ENCODE results near the gene CSPG4.

DNA sequence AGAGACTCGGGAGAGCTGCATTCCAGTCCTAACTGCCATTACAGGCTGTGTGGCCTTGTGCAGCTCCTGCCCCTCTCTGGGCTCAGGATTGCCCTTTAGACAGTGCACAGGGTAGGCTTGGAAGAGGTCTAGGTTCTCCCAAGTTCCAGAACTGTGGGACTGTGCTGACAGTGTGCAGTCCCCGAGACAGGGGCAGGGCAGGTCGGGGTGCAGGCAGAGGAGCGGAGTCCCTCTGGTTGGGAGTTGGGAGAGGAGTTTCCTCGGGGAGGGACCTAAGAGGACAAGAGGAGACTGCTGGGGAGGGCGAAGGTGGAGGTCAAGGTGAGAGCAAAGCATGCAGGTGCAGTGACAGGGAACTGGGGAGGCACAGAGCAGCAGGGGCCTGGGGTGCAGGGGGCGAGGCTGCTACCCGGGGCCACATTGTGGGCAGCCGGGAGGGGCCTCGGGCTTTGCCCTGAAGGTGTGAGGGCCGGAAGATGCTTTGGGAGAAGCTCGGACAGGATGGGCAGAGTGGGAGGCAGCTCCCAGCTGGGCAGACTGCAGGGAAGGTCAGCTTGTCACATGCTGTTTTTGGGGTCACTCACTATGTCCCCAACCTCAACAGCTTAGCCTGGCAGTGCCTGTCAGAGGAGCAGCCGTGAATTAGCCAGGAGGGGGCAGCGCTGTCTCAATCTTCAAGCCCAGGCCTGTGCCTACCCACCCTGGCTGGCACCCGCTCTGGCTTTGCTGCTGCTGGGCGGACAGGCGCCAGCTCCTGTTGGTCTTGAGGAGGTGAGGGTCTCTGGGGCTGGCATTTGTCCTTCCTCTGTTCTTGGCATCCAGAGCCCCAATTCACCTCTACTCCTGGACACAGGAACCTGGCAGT, 15.4 kb upstream of the CSPG4 start:
- TF ChIP-seq, protein P1, sequence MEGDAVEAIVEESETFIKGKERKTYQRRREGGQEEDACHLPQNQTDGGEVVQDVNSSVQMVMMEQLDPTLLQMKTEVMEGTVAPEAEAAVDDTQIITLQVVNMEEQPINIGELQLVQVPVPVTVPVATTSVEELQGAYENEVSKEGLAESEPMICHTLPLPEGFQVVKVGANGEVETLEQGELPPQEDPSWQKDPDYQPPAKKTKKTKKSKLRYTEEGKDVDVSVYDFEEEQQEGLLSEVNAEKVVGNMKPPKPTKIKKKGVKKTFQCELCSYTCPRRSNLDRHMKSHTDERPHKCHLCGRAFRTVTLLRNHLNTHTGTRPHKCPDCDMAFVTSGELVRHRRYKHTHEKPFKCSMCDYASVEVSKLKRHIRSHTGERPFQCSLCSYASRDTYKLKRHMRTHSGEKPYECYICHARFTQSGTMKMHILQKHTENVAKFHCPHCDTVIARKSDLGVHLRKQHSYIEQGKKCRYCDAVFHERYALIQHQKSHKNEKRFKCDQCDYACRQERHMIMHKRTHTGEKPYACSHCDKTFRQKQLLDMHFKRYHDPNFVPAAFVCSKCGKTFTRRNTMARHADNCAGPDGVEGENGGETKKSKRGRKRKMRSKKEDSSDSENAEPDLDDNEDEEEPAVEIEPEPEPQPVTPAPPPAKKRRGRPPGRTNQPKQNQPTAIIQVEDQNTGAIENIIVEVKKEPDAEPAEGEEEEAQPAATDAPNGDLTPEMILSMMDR (IDR thresholded peaks at IDR 0.05), result peak in 4 of 7 experiments; percentile 23 to 45 (median 43)
- TF ChIP-seq POLR2AphosphoS5 (IDR thresholded peaks at IDR 0.05), result no peak
- no peak for TF ChIP-seq POLR2A (IDR thresholded peaks at IDR 0.05)
- no peak for TF ChIP-seq EP300 (IDR thresholded peaks at IDR 0.05)
